Activated CD4-positive, alpha-beta T cell treated with anti-CD3 and anti-CD28 coated beads, Interleukin-2, Interleukin-4, amounts not matched to agents 100 ng/mL and 50 ng/mL, durations not matched to agents 16 hours and 8 hours (primary cell): ENCODE results near the gene DOK3.

Experiments
- DNase-seq: peaks from one replicate; pipeline ENCODE4 v3.0.0-alpha.2; 2020; ENCODE audit warnings: low spot score

DOK3 gene

GRCh38 chr5:177482359-177482795 lies 27.2 kb downstream of the DOK3 start:
- DNase-seq, result no peak

- DNase-seq, result no peak
Observed at GRCh38 chr5:177479774-177480173, 29.9 kb downstream of the DOK3 start.

DNA sequence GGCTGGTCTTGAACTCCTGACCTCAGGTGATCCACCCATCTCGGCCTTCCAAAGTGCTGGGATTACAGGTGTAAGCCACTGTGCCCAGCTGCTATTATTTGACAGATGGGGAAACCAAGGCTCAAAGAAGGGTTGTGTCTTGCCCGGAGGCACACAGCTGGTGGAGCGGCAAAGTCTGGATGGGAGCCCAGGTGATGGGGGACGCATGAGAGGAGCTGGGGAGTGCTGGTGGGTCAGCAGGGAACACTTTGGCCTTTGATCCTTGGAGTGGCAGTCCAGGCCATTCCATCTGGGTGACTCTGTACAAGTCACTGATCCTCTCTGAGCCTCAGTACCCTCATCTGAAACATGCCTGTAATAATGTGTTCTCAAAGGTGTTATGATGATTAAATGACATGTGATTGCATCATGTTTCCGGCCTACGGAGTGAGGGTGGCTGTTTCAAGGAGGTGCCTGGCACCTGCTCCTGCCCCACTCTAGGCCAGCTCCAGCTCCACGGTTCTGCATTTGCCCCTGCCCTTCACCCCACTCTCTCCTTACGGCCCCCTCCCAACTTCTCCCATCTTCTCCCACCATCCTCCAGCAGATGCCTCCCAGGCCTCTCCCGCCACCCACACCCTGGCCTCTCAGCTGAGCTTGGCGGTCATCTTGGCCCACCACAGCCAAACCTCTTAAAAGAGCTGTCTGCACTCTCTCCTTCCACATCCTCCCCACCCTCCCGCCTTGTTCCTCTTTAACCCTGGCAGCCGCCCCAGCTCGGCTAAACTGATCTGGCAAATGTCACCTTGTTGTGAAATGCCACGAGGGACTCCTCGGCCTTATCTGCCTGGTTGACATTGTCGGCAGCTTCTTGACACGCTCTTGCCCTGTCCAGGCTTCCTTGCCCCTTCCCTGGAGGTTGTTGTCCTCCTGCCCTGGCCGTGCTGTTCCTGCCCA lies 30.6 kb downstream of the DOK3 start:
- DNase-seq, result peak; percentile 43

GRCh38 chr5:177477701-177478477 lies 31.7 kb downstream of the DOK3 start:
- no peak for DNase-seq

DNA sequence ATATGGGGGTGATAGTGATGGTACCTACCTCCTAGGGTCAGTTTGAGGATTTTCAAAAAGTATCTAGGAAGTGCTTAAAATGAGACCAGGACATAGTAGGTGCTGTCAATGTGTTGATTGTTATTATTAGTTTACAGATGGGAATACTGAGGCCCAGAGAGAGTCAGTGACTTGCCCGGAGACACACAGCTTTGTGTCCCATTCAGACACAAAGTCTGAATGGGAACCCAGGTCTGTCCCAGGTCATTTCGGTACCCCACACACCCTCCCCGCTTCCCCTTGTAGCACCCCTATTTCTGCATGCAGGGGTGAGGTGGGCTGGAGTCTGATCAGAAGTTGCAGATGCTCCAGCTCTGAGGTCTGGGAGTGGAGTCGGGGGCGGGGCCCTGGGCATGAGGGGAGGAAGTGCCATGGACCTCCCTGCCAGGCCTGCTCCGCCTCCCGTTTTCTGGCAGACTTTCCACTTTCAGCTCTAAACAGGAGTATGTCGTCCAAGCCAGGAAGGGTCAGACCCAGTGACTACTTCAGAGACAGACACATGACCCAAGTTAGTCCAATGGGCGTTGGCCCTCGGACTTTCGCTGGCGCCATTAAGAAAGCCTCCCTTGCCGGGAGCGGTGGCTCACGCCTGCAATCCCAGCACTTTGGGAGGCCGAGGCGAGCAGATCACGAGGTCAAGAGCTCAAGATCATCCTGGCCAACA lies 32.9 kb downstream of the DOK3 start:
- DNase-seq, result no peak

GRCh38 chr5:177475563-177476427 lies 33.8 kb downstream of the DOK3 start:
- DNase-seq, result no peak

GRCh38 chr5:177474846-177475562 lies 34.6 kb downstream of the DOK3 start:
- DNase-seq, result no peak

DNA sequence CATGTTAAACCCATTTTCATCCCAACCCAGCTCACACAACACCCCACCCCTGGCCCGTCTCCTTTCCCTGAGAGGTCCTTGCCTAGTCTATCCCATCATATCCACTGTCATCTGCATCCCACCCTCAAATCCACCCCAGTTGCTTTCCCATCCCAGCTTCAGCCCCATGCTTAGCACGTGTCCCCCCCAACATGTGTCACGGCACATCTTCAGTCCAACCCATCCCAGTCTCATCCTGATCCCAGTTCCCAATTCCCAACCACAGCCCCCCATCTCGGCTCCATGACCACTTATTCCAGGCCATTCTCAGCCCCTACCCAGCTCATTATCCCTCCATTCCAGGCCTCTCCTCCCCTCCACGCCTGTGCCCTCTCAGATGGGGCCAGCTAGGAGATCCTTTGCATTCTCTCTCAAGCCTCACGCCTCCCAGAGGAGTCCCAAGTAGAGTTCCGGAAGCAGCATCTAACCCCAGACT lies 35.6 kb downstream of the DOK3 start:
- DNase-seq, result no peak

DNA sequence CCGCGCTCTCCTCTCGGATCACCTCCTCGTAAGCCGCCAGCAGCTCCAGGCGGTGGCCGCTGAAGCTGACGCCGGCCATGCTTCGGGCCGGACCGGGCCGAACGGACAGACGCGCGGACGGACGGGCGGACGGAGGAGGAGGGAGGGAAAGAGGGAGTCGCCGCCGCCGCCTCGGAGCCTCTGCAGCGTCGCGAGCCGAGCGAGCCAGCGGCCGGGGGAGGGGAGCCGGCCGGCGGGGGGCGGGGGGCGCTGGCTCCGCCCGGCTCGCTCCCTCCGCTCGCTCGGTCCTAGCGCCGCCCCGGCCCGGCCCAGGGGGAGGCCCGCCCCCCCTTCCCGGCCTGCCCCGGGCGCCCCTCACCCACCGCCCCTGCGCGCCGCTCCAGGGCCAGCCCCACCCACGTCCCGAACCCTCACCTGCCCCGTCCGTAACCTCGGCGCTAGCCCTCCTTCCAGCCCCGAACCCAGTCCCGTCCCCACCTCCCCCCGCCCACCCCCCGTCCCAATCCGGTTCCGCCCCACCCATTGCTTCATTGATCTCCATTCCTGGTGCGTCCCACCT lies 36.1 kb downstream of the DOK3 start, which contains the start of gene DBN1:
Gene DBN1, minus strand, starts transcription at position 192 of the 559 bp plus-strand sequence. Its CDS starts 113 bp downstream, at position 79.
- no peak for DNase-seq

DNA sequence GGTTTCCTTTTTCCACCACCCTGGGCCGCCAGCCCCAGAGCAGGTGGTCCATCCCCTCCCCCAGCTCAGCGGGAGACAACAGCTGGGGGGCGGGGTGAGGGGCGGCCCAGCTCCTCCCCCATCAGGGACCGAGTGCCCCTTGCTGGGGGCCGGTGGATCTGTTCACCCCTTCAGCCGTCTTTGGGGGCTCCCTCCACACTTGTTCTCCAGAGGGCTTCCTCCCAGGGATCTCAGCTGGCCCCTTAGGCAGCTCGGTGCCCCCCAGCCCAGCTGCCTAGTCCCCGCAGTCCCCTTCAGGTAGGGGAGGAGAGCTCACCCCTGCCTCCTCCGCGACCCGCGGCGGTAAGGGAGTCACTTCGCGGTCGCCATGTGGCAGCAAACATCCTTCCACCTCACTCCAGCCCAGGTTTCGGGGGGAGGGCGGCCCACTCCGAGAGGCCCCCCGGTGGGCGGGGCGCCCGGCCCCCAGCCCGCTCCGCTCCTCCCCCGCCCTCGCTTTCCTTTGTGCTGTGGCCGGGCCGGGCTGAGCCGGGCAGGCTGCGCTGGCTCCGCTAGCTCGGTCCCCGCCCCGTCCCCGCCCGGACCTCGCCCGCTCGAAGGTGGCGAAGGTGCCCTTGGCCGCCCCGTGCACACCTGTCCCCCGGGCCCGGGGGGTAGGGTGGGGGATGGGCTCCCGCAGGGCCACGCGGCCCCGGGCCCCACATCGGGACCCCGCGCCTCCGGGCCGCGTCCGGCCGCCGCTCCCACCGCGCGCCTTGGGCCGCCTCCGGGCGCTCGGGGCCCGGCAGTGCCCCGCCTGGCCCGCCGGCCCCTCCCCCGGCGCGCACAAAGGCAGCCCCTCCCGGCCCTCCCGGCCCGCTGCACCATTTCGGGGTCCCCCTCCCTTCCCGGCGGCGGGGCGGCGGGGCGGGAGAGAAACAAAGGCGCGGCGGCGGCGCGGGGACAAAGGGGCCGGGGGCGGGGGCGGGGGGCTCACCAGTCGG lies 36.9 kb downstream of the DOK3 start:
- peak; percentile 25 for DNase-seq

DNA sequence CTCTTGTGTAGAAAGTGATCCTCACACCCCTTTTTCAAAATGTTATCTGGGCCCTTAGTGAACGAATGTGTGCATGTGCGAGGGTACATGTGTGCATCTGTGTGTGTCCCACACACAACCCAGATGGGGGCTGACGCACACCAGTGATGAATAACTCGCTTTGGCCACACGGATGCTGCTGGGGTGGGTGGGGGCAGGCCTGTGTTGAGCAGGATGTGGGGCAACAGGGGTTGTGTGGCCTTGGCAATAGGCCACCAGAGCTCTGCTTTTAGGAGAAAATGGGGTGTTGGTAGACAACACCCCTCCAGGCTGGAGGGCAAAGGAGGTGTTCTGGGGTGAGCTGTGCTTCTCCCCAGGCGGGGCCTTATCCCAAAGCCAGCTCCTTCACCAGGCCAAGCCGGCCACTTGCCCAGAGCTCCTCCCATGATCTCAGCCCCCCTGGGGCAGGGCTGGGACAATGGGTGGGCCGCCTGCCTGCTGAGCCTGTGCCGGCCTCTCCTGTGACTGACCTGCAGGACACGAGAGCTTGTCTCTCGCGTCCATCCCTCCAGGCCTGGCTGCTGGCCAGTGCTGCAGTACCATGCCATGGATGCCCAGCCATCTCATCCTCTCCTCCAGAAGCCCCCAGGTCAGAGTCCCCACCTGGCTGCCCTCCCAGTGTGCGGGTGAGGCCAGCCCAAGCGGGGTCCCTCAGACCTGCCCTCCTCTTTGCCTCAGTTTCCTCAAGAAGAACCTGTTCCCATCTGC lies 37.8 kb downstream of the DOK3 start:
- no peak for DNase-seq

GRCh38 chr5:177470759-177471536 lies 38.7 kb downstream of the DOK3 start:
- DNase-seq, result no peak

DNA sequence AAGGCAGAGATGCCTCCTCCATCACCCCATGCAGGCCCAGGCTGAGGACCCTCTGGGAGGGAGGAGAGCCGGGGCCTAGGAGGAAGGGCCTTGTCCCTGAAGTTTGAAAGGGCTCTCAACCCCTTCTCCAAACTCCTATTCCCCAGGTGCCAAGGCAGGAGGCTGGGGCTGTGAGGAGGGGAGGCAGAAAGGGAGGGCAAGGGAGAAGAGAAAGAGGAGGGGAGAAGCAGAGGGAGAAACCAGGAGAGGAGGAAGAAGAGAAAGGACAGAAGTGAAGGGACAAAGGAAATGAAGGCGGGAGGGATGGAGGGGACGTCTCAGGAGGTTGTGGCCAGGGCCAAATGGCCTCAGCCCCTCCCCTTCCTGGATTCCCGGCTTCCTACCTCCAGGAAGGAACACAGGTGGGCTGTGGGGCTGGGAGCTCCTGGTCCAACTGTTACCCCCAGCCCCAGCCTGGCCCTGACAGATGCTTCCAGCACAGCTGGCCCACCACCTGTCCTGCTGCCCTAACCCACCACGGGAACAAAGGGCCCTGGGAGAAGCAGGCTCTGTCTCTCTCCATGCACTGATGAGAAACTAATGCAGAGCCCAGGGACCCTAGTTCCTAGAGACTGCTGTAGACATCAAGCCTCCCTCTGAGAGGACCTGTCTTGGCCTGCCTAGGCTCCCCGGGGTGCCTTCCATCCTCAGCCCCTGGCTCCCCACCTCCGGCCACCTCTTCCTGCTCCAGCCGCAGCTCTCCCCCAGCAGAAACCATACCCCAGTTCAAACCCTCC lies 39.7 kb downstream of the DOK3 start:
- DNase-seq, result no peak

DNA sequence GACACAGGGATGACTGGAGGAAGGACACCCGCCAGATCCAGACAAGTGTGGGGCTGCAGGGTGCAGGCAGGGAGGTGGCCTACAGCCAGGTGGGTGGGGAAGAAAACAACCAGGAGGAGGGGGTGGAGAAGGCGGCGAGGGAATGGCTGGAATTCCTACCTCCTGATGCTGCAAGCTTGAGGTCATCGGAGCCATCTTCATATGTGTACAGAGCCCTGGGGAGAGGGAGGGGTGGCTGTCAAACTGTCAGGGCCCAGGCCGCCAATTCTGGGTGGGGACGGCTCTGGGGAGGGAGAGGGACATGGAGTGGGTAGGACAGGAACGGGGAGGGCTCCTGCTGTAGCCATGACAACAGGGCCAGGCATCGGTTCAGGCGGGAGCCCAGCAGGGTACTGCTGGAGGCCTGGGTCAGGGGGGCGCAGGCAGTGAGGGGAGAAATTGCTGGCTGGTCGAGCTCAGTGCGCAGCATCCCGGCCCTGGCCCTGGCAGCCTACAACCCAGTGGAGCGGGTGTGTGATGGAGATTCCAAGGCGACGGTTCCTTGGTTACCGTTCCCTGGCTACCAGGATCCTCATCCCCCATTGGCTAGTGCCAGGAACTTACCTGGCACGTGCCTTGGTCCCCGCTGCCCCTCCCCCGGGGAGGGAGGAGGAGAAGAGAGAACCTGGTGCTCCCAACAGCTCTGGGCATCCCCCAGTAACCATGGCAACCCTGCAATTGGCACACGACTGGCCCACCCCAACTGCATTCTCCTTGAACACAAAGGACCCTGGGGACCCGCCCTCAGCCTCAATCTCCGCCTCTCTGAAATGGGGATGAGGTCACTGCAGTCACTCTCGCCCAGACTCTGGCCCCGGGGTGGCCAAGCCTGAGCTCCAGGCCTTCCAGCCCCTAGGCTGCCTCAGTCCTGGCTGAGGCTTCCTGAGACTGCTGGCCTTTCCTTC lies 40.7 kb downstream of the DOK3 start:
- DNase-seq, result no peak

GRCh38 chr5:177468329-177468684 lies 41.3 kb downstream of the DOK3 start:
- no peak for DNase-seq

DNA sequence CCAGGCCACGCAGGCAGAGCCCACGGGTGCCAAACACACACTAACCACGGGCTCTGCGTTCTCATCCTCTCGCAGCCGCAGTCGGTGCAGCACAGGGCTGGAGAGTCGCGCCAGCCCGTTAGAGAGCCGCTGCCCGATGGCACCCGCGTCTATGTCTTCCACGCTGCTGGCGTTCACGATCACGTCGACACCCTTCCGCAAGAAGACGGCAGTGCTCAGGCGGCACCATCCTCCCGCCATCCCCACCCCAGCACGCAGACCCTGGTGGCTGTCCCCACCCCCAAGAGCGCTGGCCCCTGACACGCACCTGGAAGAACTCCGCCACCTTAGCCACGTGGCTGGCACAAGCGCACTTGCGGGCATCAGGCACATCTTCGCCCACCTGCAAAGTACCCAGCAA lies 42.2 kb downstream of the DOK3 start:
- DNase-seq, result no peak
